Activated CD4-positive, alpha-beta T cell treated with anti-CD3 and anti-CD28 coated beads, Interleukin-2, amount 10 ng/mL, durations not matched to agents 7 days and 5 days (primary cell): ENCODE measurements around the gene MCOLN1. TPM values are rescaled to one million over a fixed set of nuclear protein-coding genes. Genes with fewer than 3 reads are reported as not detected.

Experiments
- CTCF ChIA-PET: fragments of 350-600 bp; sonication (Branson Sonifier 250); formaldehyde crosslinking; loops from one replicate; lab custom pipeline; 2021; ENCODE audit warnings: antibody characterized with exemption; lab: Charles Lee
- POLR2A ChIA-PET: fragments of 350-600 bp; sonication (Branson Sonifier 250); formaldehyde crosslinking; loops from one replicate; lab custom pipeline; 2021; ENCODE audit warnings: antibody characterized with exemption; lab: Charles Lee
- DNase-seq: peaks from one replicate; pipeline ENCODE4 v3.0.0-alpha.2; 2020
- H3K27ac Mint-ChIP-seq: one replicate; pipeline ENCODE4 v1.8.0; 2021; ENCODE audit warnings: mild to moderate bottlenecking, moderate library complexity, mixed read lengths
- H3K27me3 Mint-ChIP-seq: one replicate; pipeline ENCODE4 v1.8.0; 2021; ENCODE audit warnings: mixed read lengths
- H3K36me3 Mint-ChIP-seq: one replicate; pipeline ENCODE4 v1.8.0; 2021; ENCODE audit warnings: low read depth, mixed read lengths
- H3K4me1 Mint-ChIP-seq: one replicate; pipeline ENCODE4 v1.8.0; 2021; ENCODE audit warnings: mixed read lengths
- H3K4me3 Mint-ChIP-seq: one replicate; pipeline ENCODE4 v1.8.0; 2021; ENCODE audit warnings: mild to moderate bottlenecking, moderate library complexity, mixed read lengths
- H3K9me3 Mint-ChIP-seq: one replicate; pipeline ENCODE4 v1.8.0; 2021; ENCODE audit warnings: mixed read lengths
- total RNA-seq, 2 experiments: library from RNA; stranded (reverse); gene quantifications; one replicate each; pipeline ENCODE4 v1.2.3, GENCODE V29; 2021

The MCOLN1 gene
- 10 to 100 TPM; 13.2 to 14.8 TPM for total RNA-seq

DNA sequence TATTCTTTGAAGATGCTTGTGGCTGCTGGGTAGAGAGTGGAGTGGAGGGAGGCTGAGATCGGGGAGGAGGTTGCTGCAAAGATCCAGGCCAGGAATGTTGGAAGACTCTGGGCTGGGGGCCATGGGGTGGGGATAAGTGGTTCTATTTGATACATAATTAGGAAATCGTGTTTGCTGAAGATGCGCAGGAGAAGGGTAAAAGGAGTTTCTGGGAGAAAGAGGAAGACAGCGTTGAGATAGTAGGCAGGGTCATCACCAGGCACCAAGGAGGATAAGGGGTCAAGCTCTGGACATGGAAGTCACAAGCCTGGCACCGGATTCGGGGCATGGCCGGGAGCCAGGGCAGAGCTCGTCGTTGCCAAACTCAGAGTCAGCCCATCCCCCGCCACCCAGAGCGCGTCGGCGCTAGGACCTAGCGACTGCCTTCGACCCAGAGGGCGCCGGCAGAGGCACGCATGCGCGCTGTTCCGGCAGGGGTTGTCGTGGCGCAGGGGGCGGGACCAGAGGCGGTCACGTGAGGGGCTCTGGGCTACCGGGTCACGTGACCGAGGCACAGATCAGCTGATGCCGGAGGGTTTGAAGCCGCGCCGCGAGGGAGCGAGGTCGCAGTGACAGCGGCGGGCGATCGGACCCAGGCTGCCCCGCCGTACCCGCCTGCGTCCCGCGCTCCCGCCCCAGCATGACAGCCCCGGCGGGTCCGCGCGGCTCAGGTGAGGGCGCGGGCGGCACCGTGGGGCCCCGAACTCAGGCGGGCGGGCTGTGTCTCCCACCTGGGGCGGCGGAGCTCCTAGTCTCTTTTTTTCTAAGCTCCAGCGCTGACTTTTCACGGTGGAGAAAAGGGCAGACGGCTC lies at the start of gene MCOLN1:
MCOLN1 (plus strand) TSS at position 553 of the 851 bp plus-strand sequence; CDS start at position 680, 127 bp downstream.
- peaks cover 4% of the 10 kb centered on the region for H3K36me3 Mint-ChIP-seq
- peak within 1 kb of the TSS; percentile 70 for H3K4me3 Mint-ChIP-seq
- peaks cover 13% of the 10 kb centered on the region for H3K4me1 Mint-ChIP-seq
- POLR2A ChIA-PET, result interaction anchor here (0.6 to 1.4 kb wide), 2 partner anchors 12 to 524 kb away, joined by 3 to 4 read pairs; no protein-coding TSS in a partner anchor
- peaks cover 3% of the 10 kb centered on the region for H3K27me3 Mint-ChIP-seq
- CTCF ChIA-PET, result interaction anchor here (0.8 to 2.3 kb wide), 7 partner anchors 12 to 37 kb away, joined by 3 to 9 read pairs (median 3); partner anchors contain the start of gene PNPLA6
- H3K27ac Mint-ChIP-seq, result peak within 1 kb of the TSS; percentile 83
- DNase-seq, result peak; percentile 99
- H3K9me3 Mint-ChIP-seq, result no peaks in the 10 kb centered on the region

GRCh38 chr19:7475665-7476064 lies 46.8 kb upstream of the MCOLN1 start:
- CTCF ChIA-PET, result no interaction called here
- H3K36me3 Mint-ChIP-seq, result peaks cover 5% of the 10 kb centered on the region
- H3K9me3 Mint-ChIP-seq, result no peaks in the 10 kb centered on the region
- H3K27me3 Mint-ChIP-seq, result no peaks in the 10 kb centered on the region
- POLR2A ChIA-PET, result no interaction called here
- DNase-seq, result no peak
- H3K4me3 Mint-ChIP-seq, result no peak overlapping the region
- no peaks in the 10 kb centered on the region for H3K4me1 Mint-ChIP-seq
- no peak overlapping the region for H3K27ac Mint-ChIP-seq

DNA sequence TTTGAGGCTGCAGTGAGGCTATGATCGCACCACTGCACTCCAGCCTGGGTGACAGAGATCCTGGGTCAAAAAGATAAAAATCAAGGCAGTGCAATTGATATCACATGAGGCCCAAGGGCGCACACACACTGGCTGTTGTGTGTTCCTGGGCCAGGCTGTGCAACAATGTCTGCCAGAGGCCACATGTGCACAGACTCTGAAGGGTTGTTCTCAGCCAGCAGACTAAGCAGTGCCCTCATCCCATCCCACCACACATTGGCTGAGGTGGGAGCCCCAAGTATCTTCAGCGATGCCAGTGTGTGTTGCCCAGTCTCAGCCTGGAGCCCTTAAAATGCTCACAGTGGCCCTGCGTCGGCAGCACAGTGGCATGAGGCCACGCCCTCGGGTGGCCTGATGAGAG lies 46.2 kb upstream of the MCOLN1 start:
- Mint-ChIP-seq H3K27ac (no peak overlapping the region), H3K9me3 (no peaks in the 10 kb centered on the region), H3K27me3 (no peaks in the 10 kb centered on the region), H3K4me3 (no peak overlapping the region), H3K36me3 (peaks cover 5% of the 10 kb centered on the region), H3K4me1 (no peaks in the 10 kb centered on the region)
- no peak for DNase-seq
- CTCF ChIA-PET, result interaction anchor here (0.7 kb wide), 1 partner anchor 21 kb away, joined by 3 read pairs; no protein-coding TSS in a partner anchor
- POLR2A ChIA-PET, result no interaction called here

- no peak overlapping the region for H3K27ac Mint-ChIP-seq
- no peaks in the 10 kb centered on the region for H3K4me1 Mint-ChIP-seq
- no peaks in the 10 kb centered on the region for H3K9me3 Mint-ChIP-seq
- H3K36me3 Mint-ChIP-seq, result peaks cover 2% of the 10 kb centered on the region
- CTCF ChIA-PET, result interaction anchor here (0.7 to 1.1 kb wide), 2 partner anchors 10 to 20 kb away, joined by 3 read pairs; no protein-coding TSS in a partner anchor
- no peak for DNase-seq
- POLR2A ChIA-PET, result no interaction called here
- H3K27me3 Mint-ChIP-seq, result no peaks in the 10 kb centered on the region
- no peak overlapping the region for H3K4me3 Mint-ChIP-seq
Measured at GRCh38 chr19:7476777-7477494, 45.5 kb upstream of the MCOLN1 start.

GRCh38 chr19:7477758-7478157 lies 44.7 kb upstream of the MCOLN1 start:
- Mint-ChIP-seq H3K9me3 (no peaks in the 10 kb centered on the region), H3K4me3 (no peak overlapping the region), H3K4me1 (no peaks in the 10 kb centered on the region), H3K27me3 (no peaks in the 10 kb centered on the region), H3K27ac (peak overlapping the region; percentile 66), H3K36me3 (peaks cover 2% of the 10 kb centered on the region)
- no peak for DNase-seq
- ChIA-PET POLR2A (no interaction called here), CTCF (interaction anchor here (1.1 kb wide), 1 partner anchor 9 kb away, joined by 3 read pairs; no protein-coding TSS in a partner anchor)

- Mint-ChIP-seq H3K9me3 (no peaks in the 10 kb centered on the region), H3K27ac (peak overlapping the region; percentile 66), H3K4me3 (no peak overlapping the region), H3K4me1 (peaks cover 4% of the 10 kb centered on the region), H3K36me3 (no peaks in the 10 kb centered on the region), H3K27me3 (peaks cover 3% of the 10 kb centered on the region)
- ChIA-PET CTCF (interaction anchor here (1.1 kb wide), 1 partner anchor 9 kb away, joined by 3 read pairs; no protein-coding TSS in a partner anchor), POLR2A (no interaction called here)
- DNase-seq, result no peak
Measured at GRCh38 chr19:7478173-7478842, 44.1 kb upstream of the MCOLN1 start.

GRCh38 chr19:7478843-7479227 lies 43.6 kb upstream of the MCOLN1 start:
- DNase-seq, result no peak
- Mint-ChIP-seq H3K27me3 (peaks cover 4% of the 10 kb centered on the region), H3K4me3 (no peak overlapping the region), H3K27ac (no peak overlapping the region), H3K4me1 (peaks cover 5% of the 10 kb centered on the region), H3K36me3 (no peaks in the 10 kb centered on the region), H3K9me3 (no peaks in the 10 kb centered on the region)
- CTCF ChIA-PET, result no interaction called here
- POLR2A ChIA-PET, result no interaction called here

GRCh38 chr19:7480222-7480969 lies 42.0 kb upstream of the MCOLN1 start:
- Mint-ChIP-seq H3K27me3 (peaks cover 4% of the 10 kb centered on the region), H3K36me3 (no peaks in the 10 kb centered on the region), H3K4me3 (no peak overlapping the region), H3K9me3 (no peaks in the 10 kb centered on the region), H3K4me1 (peaks cover 5% of the 10 kb centered on the region), H3K27ac (no peak overlapping the region)
- ChIA-PET POLR2A (no interaction called here), CTCF (no interaction called here)
- DNase-seq, result no peak

DNA sequence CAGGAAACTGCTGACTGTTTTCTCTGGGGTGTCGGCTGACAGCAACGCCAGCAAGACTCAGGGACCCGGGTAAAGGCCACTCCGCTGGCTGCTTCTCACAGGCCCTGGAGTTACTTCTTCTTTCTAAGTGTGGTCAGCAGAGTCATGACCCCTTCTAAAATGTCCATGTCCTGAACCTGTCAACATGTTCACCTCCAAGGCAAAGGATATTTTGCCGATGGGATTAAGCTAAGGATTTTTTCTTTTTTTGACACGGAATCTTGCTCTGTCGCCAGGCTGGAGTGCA lies 41.5 kb upstream of the MCOLN1 start:
- Mint-ChIP-seq H3K36me3 (no peaks in the 10 kb centered on the region), H3K27me3 (peaks cover 4% of the 10 kb centered on the region), H3K4me3 (no peak overlapping the region), H3K4me1 (peaks cover 5% of the 10 kb centered on the region), H3K27ac (no peak overlapping the region), H3K9me3 (no peaks in the 10 kb centered on the region)
- CTCF ChIA-PET, result no interaction called here
- DNase-seq, result no peak
- POLR2A ChIA-PET, result no interaction called here

GRCh38 chr19:7482584-7483439 lies 39.6 kb upstream of the MCOLN1 start:
- no peaks in the 10 kb centered on the region for H3K36me3 Mint-ChIP-seq
- peaks cover 4% of the 10 kb centered on the region for H3K27me3 Mint-ChIP-seq
- no peak overlapping the region for H3K4me3 Mint-ChIP-seq
- H3K4me1 Mint-ChIP-seq, result peaks cover 5% of the 10 kb centered on the region
- H3K27ac Mint-ChIP-seq, result no peak overlapping the region
- H3K9me3 Mint-ChIP-seq, result no peaks in the 10 kb centered on the region
- ChIA-PET POLR2A (no interaction called here), CTCF (no interaction called here)
- DNase-seq, result no peak

GRCh38 chr19:7483720-7484201 lies 38.7 kb upstream of the MCOLN1 start:
- POLR2A ChIA-PET, result no interaction called here

More at GRCh38 chr19:7483720-7484201, 38.7 kb upstream of the MCOLN1 start:
- no peak for DNase-seq
- Mint-ChIP-seq H3K4me3 (no peak overlapping the region), H3K9me3 (no peaks in the 10 kb centered on the region), H3K36me3 (no peaks in the 10 kb centered on the region), H3K4me1 (peaks cover 5% of the 10 kb centered on the region), H3K27ac (no peak overlapping the region), H3K27me3 (peaks cover 4% of the 10 kb centered on the region)
- CTCF ChIA-PET, result interaction anchor here (1.2 kb wide), 1 partner anchor 10 kb away, joined by 3 read pairs; no protein-coding TSS in a partner anchor
